ENCODE results near the gene TAF3.

Gene TAF3

GRCh38 chr10:8041992-8042720 lies 223.9 kb downstream of the TAF3 start:
- Mint-ChIP-seq H3K27ac (peak overlapping the region; percentile 7 to 62), H3K4me3 (peak overlapping the region; percentile 57 to 60), H3K9me3 (peaks cover 0 to 2% of the 10 kb centered on the region in 2 donors), H3K36me3 (ENCODE audit: insufficient read depth) (peaks cover 73% of the 10 kb centered on the region), H3K27me3 (peaks cover 98 to 100% of the 10 kb centered on the region in 2 donors), H3K4me1 (ENCODE audit: low read depth in 2 of 2) (peaks cover 53 to 57% of the 10 kb centered on the region in 2 donors)
- ATAC-seq (replicated peaks) (no peak), DNase-seq (no peak)

- H3K4me1 Mint-ChIP-seq (ENCODE audit: low read depth in 2 of 2), result peaks cover 55 to 60% of the 10 kb centered on the region in 2 donors
- peaks cover 0 to 2% of the 10 kb centered on the region in 2 donors for H3K9me3 Mint-ChIP-seq
Measured at GRCh38 chr10:8042721-8043568, 224.6 kb downstream of the TAF3 start.

GRCh38 chr10:8043569-8044306 lies 225.4 kb downstream of the TAF3 start:
- Mint-ChIP-seq H3K4me3 (peak overlapping the region; percentile 57 to 67), H3K4me1 (ENCODE audit: low read depth in 2 of 2) (peaks cover 56 to 64% of the 10 kb centered on the region in 2 donors), H3K9me3 (peaks cover 0 to 2% of the 10 kb centered on the region in 2 donors), H3K36me3 (ENCODE audit: insufficient read depth) (peaks cover 64% of the 10 kb centered on the region), H3K27ac (peak overlapping the region in 1 of 2 donors; percentile 62), H3K27me3 (peaks cover 95 to 100% of the 10 kb centered on the region in 2 donors)
- DNase-seq (peak in 1 of 3 experiments; percentile 19), ATAC-seq (replicated peaks) (peak; percentile 36)

More at GRCh38 chr10:8042721-8043568, 224.6 kb downstream of the TAF3 start:
- H3K27ac Mint-ChIP-seq, result peak overlapping the region; percentile 7 to 62
- ATAC-seq (replicated peaks) (no peak), DNase-seq (no peak)
- H3K4me3 Mint-ChIP-seq, result peak overlapping the region; percentile 57 to 67
- peaks cover 66% of the 10 kb centered on the region for H3K36me3 Mint-ChIP-seq (ENCODE audit: insufficient read depth)
- H3K27me3 Mint-ChIP-seq, result peaks cover 98 to 100% of the 10 kb centered on the region in 2 donors

- peaks cover 56 to 68% of the 10 kb centered on the region in 2 donors for H3K4me1 Mint-ChIP-seq (ENCODE audit: low read depth in 2 of 2)
- peak overlapping the region; percentile 57 to 67 for H3K4me3 Mint-ChIP-seq
- no peak overlapping the region for H3K27ac Mint-ChIP-seq
- no peak for DNase-seq
- no peak for ATAC-seq (replicated peaks)
- peaks cover 64% of the 10 kb centered on the region for H3K36me3 Mint-ChIP-seq (ENCODE audit: insufficient read depth)
- peaks cover 0 to under 1% of the 10 kb centered on the region in 2 donors for H3K9me3 Mint-ChIP-seq
- H3K27me3 Mint-ChIP-seq, result peaks cover 93 to 100% of the 10 kb centered on the region in 2 donors
Measured at GRCh38 chr10:8044331-8044907, 226.1 kb downstream of the TAF3 start.

- Mint-ChIP-seq H3K4me3 (peak overlapping the region; percentile 57 to 67), H3K9me3 (no peaks in the 10 kb centered on the region), H3K27me3 (peaks cover 86 to 99% of the 10 kb centered on the region in 2 donors), H3K36me3 (ENCODE audit: insufficient read depth) (peaks cover 62% of the 10 kb centered on the region), H3K27ac (peak overlapping the region in 1 of 2 donors; percentile 46), H3K4me1 (ENCODE audit: low read depth in 2 of 2) (peaks cover 57 to 64% of the 10 kb centered on the region in 2 donors)
- DNase-seq (peak in 1 of 3 experiments; percentile 25), ATAC-seq (replicated peaks) (peak; percentile 6)
Measured at GRCh38 chr10:8044908-8045725, 226.8 kb downstream of the TAF3 start.

- Mint-ChIP-seq H3K27me3 (peaks cover 78 to 99% of the 10 kb centered on the region in 2 donors), H3K4me3 (peak overlapping the region; percentile 57 to 67), H3K9me3 (no peaks in the 10 kb centered on the region), H3K36me3 (ENCODE audit: insufficient read depth) (peaks cover 55% of the 10 kb centered on the region), H3K4me1 (ENCODE audit: low read depth in 2 of 2) (peaks cover 58 to 64% of the 10 kb centered on the region in 2 donors), H3K27ac (peak overlapping the region in 1 of 2 donors; percentile 46)
- no peak for ATAC-seq (replicated peaks)
- DNase-seq, result peak in 1 of 3 experiments; percentile 11
Measured at GRCh38 chr10:8045726-8046494, 227.6 kb downstream of the TAF3 start.

- Mint-ChIP-seq H3K27ac (peak overlapping the region; percentile 25 to 89), H3K9me3 (no peaks in the 10 kb centered on the region), H3K4me1 (ENCODE audit: low read depth in 2 of 2) (peaks cover 55 to 66% of the 10 kb centered on the region in 2 donors), H3K36me3 (ENCODE audit: insufficient read depth) (peaks cover 50% of the 10 kb centered on the region), H3K4me3 (peak overlapping the region in 1 of 2 donors; percentile 80), H3K27me3 (peaks cover 70 to 93% of the 10 kb centered on the region in 2 donors)
- ATAC-seq (replicated peaks) (no peak), DNase-seq (no peak)
Measured at GRCh38 chr10:8047452-8048280, 229.4 kb downstream of the TAF3 start.

GRCh38 chr10:8048281-8049008 lies 230.1 kb downstream of the TAF3 start:
- Mint-ChIP-seq H3K4me1 (ENCODE audit: low read depth in 2 of 2) (peaks cover 57 to 69% of the 10 kb centered on the region in 2 donors), H3K36me3 (ENCODE audit: insufficient read depth) (peaks cover 55% of the 10 kb centered on the region), H3K9me3 (no peaks in the 10 kb centered on the region), H3K4me3 (peak overlapping the region; percentile 79 to 80), H3K27me3 (peaks cover 69 to 93% of the 10 kb centered on the region in 2 donors), H3K27ac (peak overlapping the region; percentile 81 to 89)
- DNase-seq (peak; percentile 63 to 68 (median 63)), ATAC-seq (replicated peaks) (peak; percentile 64)

GRCh38 chr10:8049045-8049864 lies 230.9 kb downstream of the TAF3 start:
- no peak for ATAC-seq (replicated peaks)
- Mint-ChIP-seq H3K4me1 (ENCODE audit: low read depth in 2 of 2) (peaks cover 58 to 67% of the 10 kb centered on the region in 2 donors), H3K4me3 (peak overlapping the region; percentile 79 to 80), H3K27ac (peak overlapping the region; percentile 81 to 89), H3K36me3 (ENCODE audit: insufficient read depth) (peaks cover 55% of the 10 kb centered on the region), H3K9me3 (no peaks in the 10 kb centered on the region), H3K27me3 (peaks cover 61 to 86% of the 10 kb centered on the region in 2 donors)
- no peak for DNase-seq

Data from effector memory CD8-positive, alpha-beta T cell (primary cell).